GM23338 (cell line): ENCODE measurements around the gene NCKIPSD.

Experiments used
- CREB1 ChIP-seq: fragments of 250-450 bp; sonication (Bioruptor Pico); IDR thresholded peaks from 2 replicates; pipeline ENCODE4 v1.5.0; 2020; ENCODE audit warnings: low read depth, mild to moderate bottlenecking, moderate library complexity
- EZH2 ChIP-seq: fragments of 200-600 bp; sonication (generic); IDR thresholded peaks from one replicate; pipeline ENCODE4 v1.8.0; 2017; ENCODE audit warnings: antibody characterized with exemption, mild to moderate bottlenecking, low read depth; ENCODE audit not compliant: unreplicated experiment
- EZH2phosphoT487 ChIP-seq: fragments of 200-600 bp; sonication (generic); IDR thresholded peaks from one replicate; pipeline ENCODE4 v1.8.1; 2018; ENCODE audit warnings: antibody characterized with exemption; ENCODE audit not compliant: unreplicated experiment
- JUNB ChIP-seq: IDR thresholded peaks from one replicate; pipeline ENCODE4 v1.6.1; 2016; ENCODE audit warnings: antibody characterized with exemption; ENCODE audit not compliant: unreplicated experiment
- POLR2AphosphoS5 ChIP-seq: IDR thresholded peaks from 2 replicates; pipeline ENCODE4 v1.6.1; 2016; ENCODE audit warnings: antibody characterized with exemption, low read depth
- STAT1 ChIP-seq: IDR thresholded peaks from one replicate; pipeline ENCODE4 v1.6.1; 2016; ENCODE audit warnings: antibody characterized with exemption; ENCODE audit not compliant: unreplicated experiment
- ZNF114 ChIP-seq: fragments of 250-450 bp; sonication (Bioruptor Pico); IDR thresholded peaks from 2 replicates; pipeline ENCODE4 v1.5.0; 2020; ENCODE audit warnings: mild to moderate bottlenecking, moderate library complexity
- ZNF331 ChIP-seq: fragments of 250-450 bp; sonication (Bioruptor Pico); IDR thresholded peaks from 2 replicates; pipeline ENCODE4 v1.5.0; 2020; ENCODE audit warnings: low read depth, mild to moderate bottlenecking, moderate library complexity
- ZNF462 ChIP-seq: fragments of 250-450 bp; sonication (Bioruptor Pico); IDR thresholded peaks from 2 replicates; pipeline ENCODE4 v1.5.0; 2020; ENCODE audit warnings: mild to moderate bottlenecking, moderate library complexity
- TF ChIP-seq, protein P1 (sequence below), 2 experiments: fragments of 200-600 bp in 1 of 2; sonication (generic) in 1 of 2; conservative IDR thresholded peaks; 2 replicates each; pipeline versions ENCODE4 v1.5.1 to v1.6.1; 2016 to 2017; ENCODE audit warnings: antibody characterized with exemption in 2 of 2, low read depth in 2 of 2, mild to moderate bottlenecking in 2 of 2, moderate library complexity in 1 of 2
- TF ChIP-seq, protein P2 (sequence below): IDR thresholded peaks from one replicate; pipeline ENCODE4 v1.6.1; 2018; ENCODE audit warnings: antibody characterized with exemption; ENCODE audit not compliant: unreplicated experiment

- TF ChIP-seq CREB1 = no peak
- TF ChIP-seq EZH2 = no peak
- TF ChIP-seq, protein P1, sequence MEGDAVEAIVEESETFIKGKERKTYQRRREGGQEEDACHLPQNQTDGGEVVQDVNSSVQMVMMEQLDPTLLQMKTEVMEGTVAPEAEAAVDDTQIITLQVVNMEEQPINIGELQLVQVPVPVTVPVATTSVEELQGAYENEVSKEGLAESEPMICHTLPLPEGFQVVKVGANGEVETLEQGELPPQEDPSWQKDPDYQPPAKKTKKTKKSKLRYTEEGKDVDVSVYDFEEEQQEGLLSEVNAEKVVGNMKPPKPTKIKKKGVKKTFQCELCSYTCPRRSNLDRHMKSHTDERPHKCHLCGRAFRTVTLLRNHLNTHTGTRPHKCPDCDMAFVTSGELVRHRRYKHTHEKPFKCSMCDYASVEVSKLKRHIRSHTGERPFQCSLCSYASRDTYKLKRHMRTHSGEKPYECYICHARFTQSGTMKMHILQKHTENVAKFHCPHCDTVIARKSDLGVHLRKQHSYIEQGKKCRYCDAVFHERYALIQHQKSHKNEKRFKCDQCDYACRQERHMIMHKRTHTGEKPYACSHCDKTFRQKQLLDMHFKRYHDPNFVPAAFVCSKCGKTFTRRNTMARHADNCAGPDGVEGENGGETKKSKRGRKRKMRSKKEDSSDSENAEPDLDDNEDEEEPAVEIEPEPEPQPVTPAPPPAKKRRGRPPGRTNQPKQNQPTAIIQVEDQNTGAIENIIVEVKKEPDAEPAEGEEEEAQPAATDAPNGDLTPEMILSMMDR (conservative IDR thresholded peaks at IDR 0.05; ENCODE audit: low read depth in 2 of 2) = no peak
- no peak for TF ChIP-seq POLR2AphosphoS5
- TF ChIP-seq JUNB = no peak
- no peak for TF ChIP-seq ZNF331
- no peak for TF ChIP-seq ZNF462 (CRISPR knock-in tag)
- TF ChIP-seq, protein P2, sequence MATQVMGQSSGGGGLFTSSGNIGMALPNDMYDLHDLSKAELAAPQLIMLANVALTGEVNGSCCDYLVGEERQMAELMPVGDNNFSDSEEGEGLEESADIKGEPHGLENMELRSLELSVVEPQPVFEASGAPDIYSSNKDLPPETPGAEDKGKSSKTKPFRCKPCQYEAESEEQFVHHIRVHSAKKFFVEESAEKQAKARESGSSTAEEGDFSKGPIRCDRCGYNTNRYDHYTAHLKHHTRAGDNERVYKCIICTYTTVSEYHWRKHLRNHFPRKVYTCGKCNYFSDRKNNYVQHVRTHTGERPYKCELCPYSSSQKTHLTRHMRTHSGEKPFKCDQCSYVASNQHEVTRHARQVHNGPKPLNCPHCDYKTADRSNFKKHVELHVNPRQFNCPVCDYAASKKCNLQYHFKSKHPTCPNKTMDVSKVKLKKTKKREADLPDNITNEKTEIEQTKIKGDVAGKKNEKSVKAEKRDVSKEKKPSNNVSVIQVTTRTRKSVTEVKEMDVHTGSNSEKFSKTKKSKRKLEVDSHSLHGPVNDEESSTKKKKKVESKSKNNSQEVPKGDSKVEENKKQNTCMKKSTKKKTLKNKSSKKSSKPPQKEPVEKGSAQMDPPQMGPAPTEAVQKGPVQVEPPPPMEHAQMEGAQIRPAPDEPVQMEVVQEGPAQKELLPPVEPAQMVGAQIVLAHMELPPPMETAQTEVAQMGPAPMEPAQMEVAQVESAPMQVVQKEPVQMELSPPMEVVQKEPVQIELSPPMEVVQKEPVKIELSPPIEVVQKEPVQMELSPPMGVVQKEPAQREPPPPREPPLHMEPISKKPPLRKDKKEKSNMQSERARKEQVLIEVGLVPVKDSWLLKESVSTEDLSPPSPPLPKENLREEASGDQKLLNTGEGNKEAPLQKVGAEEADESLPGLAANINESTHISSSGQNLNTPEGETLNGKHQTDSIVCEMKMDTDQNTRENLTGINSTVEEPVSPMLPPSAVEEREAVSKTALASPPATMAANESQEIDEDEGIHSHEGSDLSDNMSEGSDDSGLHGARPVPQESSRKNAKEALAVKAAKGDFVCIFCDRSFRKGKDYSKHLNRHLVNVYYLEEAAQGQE = no peak
- TF ChIP-seq EZH2phosphoT487 = no peak
- TF ChIP-seq STAT1 = no peak
- TF ChIP-seq ZNF114 (CRISPR knock-in tag) = no peak
These were observed 40.6 kb downstream of the NCKIPSD start for GRCh38 chr3:48644898-48645760.
